Epithelial cell of esophagus (primary cell): ENCODE results near the gene FARP1.
A peak's percentile ranks its signal among the peaks of the same experiment; 100 is the strongest.

Experiments
- DNase-seq: peaks from one replicate; pipeline ENCODE4 v3.0.0; 2010; ENCODE audit warnings: low read depth
- H3K4me3 ChIP-seq: 2 replicates; pipeline ENCODE4 v1.5.1; 2011; ENCODE audit warnings: mild to moderate bottlenecking, low read length, control low read depth
- CTCF ChIP-seq: IDR thresholded peaks from 2 replicates; pipeline ENCODE4 v1.5.1; 2011; ENCODE audit warnings: low read depth, mild to moderate bottlenecking, low read length, control low read depth, inconsistent platforms; ENCODE audit not compliant: insufficient read depth; ENCODE audit errors: missing control alignments

Gene FARP1

DNA sequence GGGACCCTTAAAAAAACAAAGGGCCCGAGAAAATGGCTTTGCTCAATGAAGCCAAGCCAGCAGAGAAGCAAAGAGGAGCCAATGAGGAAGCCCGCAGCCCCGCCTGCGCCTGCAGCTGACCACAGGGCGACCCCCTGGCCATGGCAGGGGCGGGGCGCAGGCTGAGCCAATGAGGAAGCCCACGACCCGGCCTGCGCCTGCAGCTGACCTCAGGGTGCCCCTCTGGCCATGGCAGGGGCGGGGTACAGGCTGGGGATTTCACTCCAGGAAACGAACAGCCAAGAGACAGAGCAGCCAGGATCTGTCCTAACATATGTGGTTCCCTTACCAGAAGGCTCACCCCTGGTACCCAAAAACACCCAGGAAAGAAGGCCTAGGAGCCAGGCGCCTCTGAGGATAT lies 332.6 kb downstream of the FARP1 start:
- no peak for DNase-seq
- H3K4me3 ChIP-seq = no peak overlapping the region
- no peak for TF ChIP-seq CTCF

- DNase-seq = no peak
- no peak for TF ChIP-seq CTCF
- no peak overlapping the region for H3K4me3 ChIP-seq
These were observed 333.2 kb downstream of the FARP1 start for GRCh38 chr13:98476106-98476505.

DNA sequence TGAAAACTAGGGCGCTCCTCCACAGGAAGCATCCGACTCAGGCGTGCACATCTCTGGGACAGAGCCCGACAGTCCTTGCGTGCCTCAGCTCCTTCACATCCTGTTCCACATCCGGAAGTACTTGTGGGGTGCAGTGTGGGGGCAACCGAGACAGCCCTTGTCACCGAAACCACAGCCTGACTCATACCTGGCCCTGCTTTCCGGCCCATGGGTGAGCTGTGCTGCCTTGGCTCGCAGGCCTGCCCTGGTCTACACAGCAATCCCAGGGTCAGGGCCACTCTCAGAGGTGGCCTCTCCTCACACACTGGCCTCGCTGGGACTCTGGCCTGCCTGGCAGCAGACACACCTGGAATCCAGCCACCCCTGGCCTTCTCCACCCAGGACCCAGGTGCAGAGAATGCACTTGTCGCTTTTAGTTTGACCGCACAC lies 333.7 kb downstream of the FARP1 start:
- no peak overlapping the region for H3K4me3 ChIP-seq
- peak; percentile 83 for DNase-seq
- no peak for TF ChIP-seq CTCF

GRCh38 chr13:98478189-98479129 lies 335.6 kb downstream of the FARP1 start:
- no peak overlapping the region for H3K4me3 ChIP-seq
- DNase-seq = no peak
- TF ChIP-seq CTCF = no peak

DNA sequence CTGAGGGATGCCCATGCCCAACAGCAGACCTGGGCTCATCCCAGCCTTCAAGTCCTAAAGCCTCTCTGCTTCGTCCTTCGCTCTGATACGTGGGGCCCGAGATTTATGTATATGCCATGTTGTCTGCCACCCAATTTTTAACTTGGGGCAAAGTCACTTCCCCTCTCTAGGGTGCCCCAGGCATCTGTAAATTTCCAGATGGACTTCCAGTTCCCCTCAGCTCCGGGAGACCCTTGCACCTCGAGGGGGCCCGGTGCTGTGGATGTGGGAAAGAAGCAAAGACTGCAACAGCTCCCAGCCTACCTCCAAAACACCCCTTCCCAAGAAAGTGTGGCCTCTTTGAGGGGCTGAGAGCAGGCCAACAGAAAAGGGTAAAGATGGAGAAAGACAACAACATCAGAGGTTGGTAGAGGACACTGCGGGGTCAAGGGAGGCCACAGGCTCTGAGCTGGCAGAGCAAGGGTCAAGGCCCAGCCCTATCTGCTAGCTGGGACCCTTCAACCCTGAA lies 336.7 kb downstream of the FARP1 start:
- no peak for TF ChIP-seq CTCF
- no peak for DNase-seq
- no peak overlapping the region for H3K4me3 ChIP-seq

DNA sequence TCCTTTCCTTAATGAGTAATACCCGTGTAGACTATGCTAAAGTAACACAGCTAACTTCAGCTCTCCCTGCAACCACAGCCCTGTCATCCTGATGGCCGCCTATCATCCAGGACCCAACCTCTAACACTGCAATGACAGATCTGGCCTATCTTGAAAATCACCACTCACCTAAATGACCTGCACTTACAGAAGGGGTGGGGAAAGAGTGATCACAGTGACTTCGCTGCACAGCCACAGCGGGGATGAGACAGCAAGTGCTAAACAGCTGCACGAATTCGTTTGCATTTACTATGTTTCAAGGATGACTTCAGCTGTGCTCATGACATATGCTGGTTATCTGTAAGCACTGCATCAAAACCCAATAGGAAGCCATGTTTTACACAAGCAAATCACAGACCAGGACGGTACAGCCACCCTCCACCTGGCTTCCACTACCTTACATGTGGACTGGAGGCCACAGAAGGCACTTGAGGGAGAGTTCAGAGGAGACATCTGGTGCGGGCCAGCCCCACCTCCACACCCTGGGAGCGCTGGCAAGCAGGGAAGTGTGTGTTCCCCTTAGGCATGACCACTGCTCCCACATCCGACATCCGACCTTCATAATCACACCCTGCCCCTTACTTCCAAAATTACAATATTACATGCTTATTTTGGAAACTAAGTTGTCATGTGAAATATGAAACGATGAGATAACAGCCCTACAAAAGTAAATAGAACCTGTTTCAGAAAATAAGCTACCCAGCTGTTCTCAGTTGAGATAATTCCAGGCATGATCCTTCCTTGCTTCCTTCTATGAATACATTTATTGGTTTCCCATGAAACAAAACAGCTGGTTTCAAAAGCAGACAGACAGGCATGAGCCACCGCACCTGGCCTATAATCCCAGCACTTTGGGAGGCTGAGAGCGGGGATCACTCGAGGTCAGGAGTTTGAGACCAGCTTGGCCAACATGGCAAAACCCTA lies 338.3 kb downstream of the FARP1 start:
- H3K4me3 ChIP-seq = no peak overlapping the region

More for the DNA sequence above, 338.3 kb downstream of the FARP1 start:
- no peak for TF ChIP-seq CTCF
- no peak for DNase-seq
